SKM-1 (cell line): ENCODE results near the gene AVPR1B.
A peak's percentile ranks its signal among the peaks of the same experiment; 100 is the strongest.
"Not testable (repeated sequence)": the region's sequence is repeated elsewhere in the genome, so short reads cannot be mapped to it uniquely, and the experiment has no call there.

Experiments
- DNase-seq: peaks from one replicate; lab custom pipeline; 2025; ENCODE audit not compliant: unreplicated experiment; lab: John Stamatoyannopoulos, UW

AVPR1B gene

DNA sequence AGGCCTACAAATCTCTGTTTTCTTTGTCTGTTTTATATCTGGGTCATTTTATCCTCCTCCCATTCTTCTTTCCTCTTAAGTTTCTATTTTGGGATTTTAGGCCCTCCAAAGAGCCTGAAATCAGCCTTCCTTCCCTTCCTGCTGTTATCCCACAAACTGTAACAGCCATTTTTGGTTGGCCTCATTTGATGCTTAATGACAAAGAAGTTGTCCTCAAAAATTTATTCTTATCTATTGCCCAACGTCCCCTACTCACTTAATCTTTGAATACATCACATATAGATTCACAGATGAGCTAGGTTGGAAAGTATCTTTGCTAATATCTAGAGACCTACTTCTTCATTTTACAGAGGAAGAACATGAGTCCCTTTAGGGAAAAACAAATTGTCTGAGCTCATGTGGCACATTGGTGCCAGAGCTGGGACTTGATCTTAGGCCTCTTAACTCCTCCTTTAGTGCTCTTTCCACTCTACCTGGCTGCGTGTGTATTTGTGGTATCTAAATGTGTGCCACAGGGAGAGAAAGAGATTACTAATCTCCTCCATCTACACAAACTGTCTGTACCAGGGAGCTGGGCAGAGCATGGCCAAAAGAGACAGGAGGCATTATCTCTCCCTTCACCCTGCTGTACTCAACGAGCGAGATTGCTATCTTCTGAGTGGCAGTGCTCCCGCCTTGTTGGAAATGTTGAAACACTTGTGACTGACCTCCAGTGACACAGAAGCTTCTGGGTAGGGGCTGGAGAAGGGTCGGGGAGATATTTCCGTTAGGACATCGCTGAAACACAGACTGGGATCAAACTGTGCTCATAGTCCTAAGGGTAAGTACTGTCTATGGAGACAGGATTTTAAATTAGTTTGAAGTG is 34.1 kb downstream of the AVPR1B start:
- peak; percentile 32 for DNase-seq

DNA sequence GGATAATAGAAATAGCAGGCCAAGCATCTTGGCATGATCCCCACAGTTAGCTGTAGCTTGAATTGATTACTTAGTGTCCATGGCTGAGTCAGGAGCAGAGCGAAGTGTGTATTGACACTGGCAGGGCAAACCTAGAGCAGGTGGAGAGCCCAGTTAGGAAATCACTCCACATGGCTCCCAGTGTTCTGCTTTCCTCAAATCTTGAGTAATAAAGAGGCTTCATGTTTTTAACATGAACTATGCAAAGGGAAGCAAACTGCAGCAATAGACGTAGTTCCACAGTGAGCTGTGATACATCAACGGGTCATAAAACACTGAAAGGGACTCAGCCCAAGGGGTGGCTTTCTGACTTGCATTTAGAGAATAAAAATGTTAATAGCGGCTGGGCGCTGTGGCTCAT is 35.3 kb downstream of the AVPR1B start:
- peak; percentile 75 for DNase-seq

GRCh38 chr1:206080026-206080820 is 37.0 kb downstream of the AVPR1B start:
- DNase-seq = no peak

GRCh38 chr1:206079135-206079534 is 38.1 kb downstream of the AVPR1B start:
- DNase-seq = peak; percentile 59

DNA sequence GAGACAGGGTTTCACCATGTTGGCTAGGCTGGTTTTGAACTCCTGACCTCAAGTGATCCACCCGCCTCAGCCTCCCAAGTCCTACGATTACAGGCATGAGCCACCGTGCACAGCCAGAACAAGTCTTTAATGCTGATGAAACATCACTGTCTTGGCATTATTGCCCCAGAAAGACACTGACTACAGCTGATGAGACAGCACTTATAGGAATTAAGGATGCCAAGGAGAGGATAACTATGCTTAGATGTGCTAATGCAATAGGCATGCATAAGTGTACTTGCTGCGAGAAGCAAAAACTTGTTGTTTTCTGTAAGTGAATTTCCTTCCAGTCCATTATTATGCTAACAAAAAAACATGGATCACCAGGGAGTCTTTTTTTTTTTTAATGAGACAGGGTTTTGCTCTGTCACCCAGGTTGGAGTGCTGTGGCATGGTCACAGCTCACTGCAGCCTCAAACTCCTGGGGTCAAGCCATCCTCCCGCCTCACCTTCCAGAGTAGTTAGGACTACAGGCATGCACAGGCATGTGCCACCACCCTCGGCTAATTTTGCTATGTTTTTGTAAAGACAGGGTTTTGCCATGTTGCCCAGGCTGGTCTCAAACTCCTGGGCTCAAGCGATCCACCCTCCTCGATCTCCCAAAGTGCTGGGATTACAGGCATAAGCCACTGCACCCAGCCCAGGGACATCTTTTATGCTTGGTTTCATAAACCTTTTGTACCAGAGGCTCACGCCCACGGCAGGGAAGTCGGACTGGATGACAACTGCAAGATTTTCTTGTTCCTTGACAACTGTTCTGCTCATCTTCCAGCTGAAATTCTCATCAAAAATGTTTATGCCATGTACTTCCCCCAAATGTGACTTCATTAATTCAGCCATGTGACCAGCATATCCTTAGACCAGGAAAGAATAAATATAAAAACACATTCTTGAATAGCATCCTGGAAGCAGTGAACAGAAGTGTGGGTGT is 41.1 kb downstream of the AVPR1B start:
- DNase-seq = no peak

DNA sequence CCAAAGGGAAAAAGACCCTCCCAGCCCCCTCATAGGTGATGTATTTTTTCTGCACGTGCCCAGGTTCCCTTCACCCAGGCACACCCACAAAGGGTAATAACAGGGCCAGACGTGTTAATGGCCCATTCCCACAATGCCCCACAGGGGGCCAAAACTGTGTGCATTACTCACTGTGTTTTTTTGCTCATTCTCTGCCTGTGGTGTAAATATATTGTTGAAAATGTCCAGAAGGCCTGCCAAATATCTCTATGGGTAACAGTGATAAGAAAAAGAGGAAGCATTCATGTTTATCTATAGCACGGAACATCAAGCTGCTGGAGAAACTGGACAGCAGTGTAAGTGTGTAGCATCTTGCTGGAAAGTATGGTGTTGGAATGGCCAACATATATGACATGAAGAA is 42.3 kb downstream of the AVPR1B start:
- DNase-seq = peak; percentile 36

DNA sequence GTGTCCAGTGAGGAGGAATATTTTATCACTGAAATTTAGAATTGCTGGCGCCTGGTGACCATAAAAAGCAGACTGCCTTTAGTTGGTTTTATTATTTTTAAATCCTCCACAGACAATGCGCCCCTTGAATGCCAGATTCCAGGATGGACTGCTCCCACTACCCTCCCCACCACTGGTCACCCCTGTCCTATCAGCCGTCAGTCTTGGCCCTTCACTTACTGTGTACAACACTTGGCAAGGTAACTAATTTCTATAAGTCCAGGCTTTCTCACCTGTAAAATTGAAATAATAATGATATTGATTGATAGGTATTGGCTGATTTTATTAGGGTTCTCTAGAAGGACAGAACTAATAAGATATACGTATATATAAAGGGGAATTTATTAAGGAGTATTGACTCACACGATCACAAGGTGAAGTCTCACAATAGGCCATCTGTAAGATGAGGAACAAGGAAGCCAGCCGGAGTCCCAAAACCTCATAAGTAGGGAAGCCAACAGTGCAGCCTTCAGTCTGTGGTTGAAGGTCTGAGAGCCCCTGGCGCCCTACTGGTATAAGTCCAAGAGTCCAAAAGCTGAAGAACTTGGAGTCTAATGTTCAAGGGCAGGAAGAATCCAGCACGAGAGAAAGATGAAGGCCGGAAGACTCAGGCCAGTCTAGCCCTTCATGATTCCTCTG is 46.4 kb downstream of the AVPR1B start:
- no peak for DNase-seq

DNA sequence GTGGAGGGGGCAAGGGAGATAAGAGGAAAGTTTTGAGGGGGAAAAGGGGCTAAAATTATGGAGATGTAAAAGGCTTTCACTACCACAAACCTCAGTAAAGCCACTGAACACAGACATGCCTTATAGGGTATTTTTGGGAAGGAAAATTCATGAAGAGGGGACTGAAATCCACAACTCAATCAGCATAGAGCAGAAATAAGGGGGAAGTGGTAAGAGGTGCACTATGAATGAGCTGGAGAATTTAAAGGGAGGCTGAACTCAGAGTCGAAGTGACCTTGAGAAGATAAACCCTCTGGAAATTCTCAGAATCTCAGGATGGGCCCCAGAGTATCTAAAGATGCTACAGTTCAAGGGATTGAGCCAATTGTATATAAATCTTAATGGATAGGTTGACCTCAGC is 48.9 kb downstream of the AVPR1B start:
- no peak for DNase-seq

DNA sequence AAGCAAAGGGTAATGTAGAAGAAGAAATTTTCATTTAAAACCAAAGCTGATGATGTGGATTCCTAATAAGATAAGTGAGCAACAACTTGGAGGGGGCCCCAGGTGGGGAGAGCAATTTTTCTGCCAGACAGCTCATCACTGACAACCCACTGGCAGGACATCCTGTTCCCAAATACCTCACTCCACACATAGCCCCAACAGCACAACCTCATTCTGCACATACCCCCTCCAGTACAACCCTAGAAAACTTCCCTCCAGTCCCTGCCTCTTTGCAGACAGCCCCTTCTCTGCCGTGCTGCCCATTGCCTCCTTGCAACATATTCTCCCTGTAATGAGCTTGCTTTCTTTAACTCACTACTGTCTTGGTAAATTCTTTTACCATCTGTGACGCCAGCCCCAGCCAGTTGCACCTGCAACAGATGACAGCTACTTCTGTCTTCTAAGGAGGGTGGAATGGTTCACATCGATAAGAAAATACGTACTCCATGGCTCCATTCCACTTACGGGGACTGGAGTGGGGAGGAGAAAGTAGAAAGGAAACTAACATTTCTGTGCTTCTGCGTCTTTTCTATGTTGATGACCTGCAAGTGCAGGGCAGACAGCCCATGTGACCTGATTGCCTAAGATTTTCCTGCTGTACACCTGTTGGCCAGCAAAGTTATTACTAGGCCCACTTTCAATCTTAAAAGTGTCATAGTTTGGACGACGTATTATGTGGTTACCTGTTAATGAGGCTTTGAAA is 49.5 kb downstream of the AVPR1B start:
- DNase-seq = no peak

- no peak for DNase-seq
Observed at GRCh38 chr1:206066479-206067171, 50.6 kb downstream of the AVPR1B start.

DNA sequence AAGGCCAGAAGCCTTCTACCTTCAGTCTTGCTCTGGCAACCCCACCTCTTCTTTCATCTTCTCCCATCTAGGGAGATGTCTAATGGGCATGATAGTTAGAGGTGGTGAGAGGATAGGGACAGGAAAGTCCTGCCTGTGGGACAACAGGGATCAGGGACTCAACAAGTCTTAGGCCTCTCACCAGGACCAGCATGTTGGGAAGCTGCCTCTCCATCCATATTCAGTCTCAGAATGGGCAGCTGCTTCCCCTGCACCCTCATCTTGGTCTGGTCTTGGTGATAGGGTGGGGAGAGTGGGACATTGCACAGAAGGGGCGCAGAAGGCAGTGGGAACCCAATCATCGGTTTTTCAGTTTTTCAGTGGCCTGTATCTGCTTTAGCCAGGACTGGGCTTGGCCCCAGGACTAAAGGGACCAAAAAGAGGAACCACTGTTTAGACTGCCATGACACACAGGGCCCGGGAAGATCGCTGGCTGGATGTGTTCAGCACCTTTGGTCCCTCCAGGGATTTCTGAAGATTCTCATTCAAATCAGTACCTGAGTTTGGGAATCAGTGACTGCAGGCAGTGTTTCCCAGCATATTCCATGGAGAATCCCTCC is 51.5 kb downstream of the AVPR1B start:
- DNase-seq = no peak

- DNase-seq = not testable (repeated sequence)
Observed at GRCh38 chr1:206064501-206064900, 52.7 kb downstream of the AVPR1B start.

GRCh38 chr1:206064001-206064400 is 53.2 kb downstream of the AVPR1B start:
- not testable (repeated sequence) for DNase-seq

GRCh38 chr1:206062464-206062863 is 54.7 kb downstream of the AVPR1B start:
- DNase-seq = no peak

DNA sequence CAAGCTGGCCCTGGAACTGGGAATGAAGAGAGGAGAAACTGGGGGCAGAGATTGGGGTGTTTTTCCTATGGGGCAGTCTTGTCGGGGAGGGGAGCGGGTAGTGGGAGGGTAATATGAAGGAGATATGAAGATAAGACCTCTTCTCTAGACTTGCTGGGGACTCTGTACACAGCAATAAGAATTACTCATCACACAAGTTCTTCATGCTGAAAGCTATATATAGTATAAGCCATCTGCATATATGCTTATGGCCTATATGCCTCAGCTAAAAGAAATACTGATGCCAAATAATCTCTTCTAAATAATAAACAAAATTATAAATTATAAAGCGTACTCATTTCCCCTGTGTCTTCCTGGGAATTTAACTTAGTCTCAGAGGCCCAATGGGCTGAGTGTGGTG is 56.3 kb downstream of the AVPR1B start:
- DNase-seq = no peak
